NCI-H446 treated with DMSO at 0.1 percent for 48 hours (cell line): ENCODE measurements around the gene IRX4.

Source experiments
- DNase-seq: peaks from one replicate; lab custom pipeline; 2025; lab: John Stamatoyannopoulos, UW

Gene IRX4

GRCh38 chr5:1891391-1891790, 8.7 kb upstream of the IRX4 start:
- DNase-seq: no peak

- no peak for DNase-seq
Measured at GRCh38 chr5:1890296-1890695, 7.6 kb upstream of the IRX4 start.

- no peak for DNase-seq
Measured at GRCh38 chr5:1889321-1890065, 6.8 kb upstream of the IRX4 start.

GRCh38 chr5:1888541-1889251, 6.0 kb upstream of the IRX4 start:
- DNase-seq: no peak

- DNase-seq: no peak
Measured at GRCh38 chr5:1887588-1888360, 5.0 kb upstream of the IRX4 start.

GRCh38 chr5:1886846-1887587, 4.3 kb upstream of the IRX4 start:
- no peak for DNase-seq

- no peak for DNase-seq
Measured at GRCh38 chr5:1885868-1886845, 3.4 kb upstream of the IRX4 start.

GRCh38 chr5:1885404-1885755, 2.7 kb upstream of the IRX4 start:
- DNase-seq: no peak

- no peak for DNase-seq
Measured at GRCh38 chr5:1884678-1885403, 2.1 kb upstream of the IRX4 start.

- no peak for DNase-seq
Measured at GRCh38 chr5:1883925-1884677, 1.4 kb upstream of the IRX4 start.

- DNase-seq: no peak
Measured at GRCh38 chr5:1883120-1883924, 597 bp upstream of the IRX4 start.

- DNase-seq: no peak
Measured at GRCh38 chr5:1881731-1882336, 891 bp downstream of the IRX4 start.

GRCh38 chr5:1881098-1881572, 1.6 kb downstream of the IRX4 start:
- no peak for DNase-seq

- DNase-seq: no peak
Measured at GRCh38 chr5:1880377-1881025, 2.2 kb downstream of the IRX4 start.

- no peak for DNase-seq
Measured at GRCh38 chr5:1879292-1880263, 3.1 kb downstream of the IRX4 start.

GRCh38 chr5:1878050-1878849, 4.5 kb downstream of the IRX4 start:
- DNase-seq: no peak
